ENCODE results near the gene CMSS1.

DNA sequence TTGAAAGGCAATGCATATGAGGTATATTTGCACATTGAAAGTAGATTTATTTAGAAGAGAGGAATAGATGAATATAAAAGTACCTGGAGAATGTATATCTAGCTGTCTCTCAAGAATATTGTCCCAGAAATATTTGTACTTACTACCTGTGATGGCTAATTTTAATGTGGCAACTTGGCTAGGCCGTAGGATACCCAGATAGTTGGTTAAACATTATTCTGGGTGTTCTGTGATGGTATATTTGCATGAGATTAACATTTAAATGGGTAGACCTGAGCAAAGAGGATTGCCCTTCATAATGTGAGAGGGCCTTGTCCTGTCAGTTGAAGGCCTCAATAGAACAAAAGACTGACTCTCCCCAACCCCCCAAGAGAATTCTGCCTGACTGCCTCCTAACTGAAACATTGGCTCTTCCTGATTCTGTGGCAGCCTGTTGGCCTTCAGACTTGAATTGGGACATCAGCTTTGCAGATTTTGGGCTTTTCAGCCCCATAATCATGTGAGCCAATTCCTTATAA, 366.0 kb downstream of the CMSS1 start:
- TF ChIP-seq MAFK (IDR thresholded peaks at IDR 0.05; ENCODE audit: partially characterized antibody) (no peak), CTCF (IDR thresholded peaks at IDR 0.05) (no peak), HOXA7 (CRISPR knock-in tag; IDR thresholded peaks at IDR 0.05) (no peak), ELK1 (IDR thresholded peaks at IDR 0.05; ENCODE audit: low read depth, low read length) (no peak)

All from A549 (cell line).